SK-N-SH treated with all-trans-retinoic acid at 6 μM for 48 hours (cell line): ENCODE data around the gene MED16.

Experiments used
- ARNTL ChIP-seq: fragments of 450-650 bp; formaldehyde crosslinking; IDR thresholded peaks from 2 replicates; pipeline ENCODE4 v1.5.0; 2020; ENCODE audit warnings: low read depth, mild to moderate bottlenecking, moderate library complexity, borderline replicate concordance
- BACH2 ChIP-seq: fragments of 250-450 bp; sonication (Bioruptor Pico); IDR thresholded peaks from 2 replicates; pipeline ENCODE4 v1.9.0; 2021; ENCODE audit warnings: mild to moderate bottlenecking, borderline replicate concordance
- CSDC2 ChIP-seq: fragments of 250-450 bp; sonication (Bioruptor Pico); IDR thresholded peaks from 2 replicates; pipeline ENCODE4 v1.5.0; 2020; ENCODE audit warnings: mild to moderate bottlenecking, moderate library complexity
- ESRRG ChIP-seq: fragments of 250-450 bp; sonication (Bioruptor Pico); IDR thresholded peaks from 2 replicates; pipeline ENCODE4 v1.6.1; 2021; ENCODE audit warnings: mild to moderate bottlenecking
- ISL1 ChIP-seq: fragments of 250-450 bp; sonication (Bioruptor Pico); IDR thresholded peaks from 2 replicates; pipeline ENCODE4 v2.1.2; 2022; ENCODE audit warnings: mild to moderate bottlenecking, moderate library complexity
- RARB ChIP-seq: fragments of 250-450 bp; sonication (Bioruptor Pico); IDR thresholded peaks from 2 replicates; pipeline ENCODE4 v1.8.0; 2021; ENCODE audit warnings: mild to moderate bottlenecking, moderate library complexity
- SNAI2 ChIP-seq: fragments of 250-450 bp; sonication (Bioruptor Pico); IDR thresholded peaks from 2 replicates; pipeline ENCODE4 v1.5.0; 2020; ENCODE audit warnings: mild to moderate bottlenecking, moderate library complexity
- TOX ChIP-seq: fragments of 250-450 bp; sonication (Bioruptor Pico); IDR thresholded peaks from 2 replicates; pipeline ENCODE4 v1.8.0; 2021; ENCODE audit warnings: mild to moderate bottlenecking, moderate library complexity, borderline replicate concordance
- ZNF565 ChIP-seq: fragments of 450-650 bp; formaldehyde crosslinking; conservative IDR thresholded peaks from 2 replicates; pipeline ENCODE4 v1.5.0; 2020; ENCODE audit warnings: low read depth, mild to moderate bottlenecking, moderate library complexity
- ZNF8 ChIP-seq: fragments of 450-650 bp; formaldehyde crosslinking; IDR thresholded peaks from 2 replicates; pipeline ENCODE4 v1.5.0; 2020; ENCODE audit warnings: mild to moderate bottlenecking, moderate library complexity
- TF ChIP-seq, protein P1 (sequence below): fragments of 250-450 bp; sonication (Bioruptor Pico); IDR thresholded peaks from 2 replicates; pipeline ENCODE4 v1.8.0; 2021; ENCODE audit warnings: low read depth, mild to moderate bottlenecking, moderate library complexity, borderline replicate concordance
- TF ChIP-seq, protein P2 (sequence below): fragments of 250-450 bp; sonication (Bioruptor Pico); IDR thresholded peaks from 2 replicates; pipeline ENCODE4 v1.8.0; 2020; ENCODE audit warnings: mild to moderate bottlenecking, moderate library complexity, borderline replicate concordance

DNA sequence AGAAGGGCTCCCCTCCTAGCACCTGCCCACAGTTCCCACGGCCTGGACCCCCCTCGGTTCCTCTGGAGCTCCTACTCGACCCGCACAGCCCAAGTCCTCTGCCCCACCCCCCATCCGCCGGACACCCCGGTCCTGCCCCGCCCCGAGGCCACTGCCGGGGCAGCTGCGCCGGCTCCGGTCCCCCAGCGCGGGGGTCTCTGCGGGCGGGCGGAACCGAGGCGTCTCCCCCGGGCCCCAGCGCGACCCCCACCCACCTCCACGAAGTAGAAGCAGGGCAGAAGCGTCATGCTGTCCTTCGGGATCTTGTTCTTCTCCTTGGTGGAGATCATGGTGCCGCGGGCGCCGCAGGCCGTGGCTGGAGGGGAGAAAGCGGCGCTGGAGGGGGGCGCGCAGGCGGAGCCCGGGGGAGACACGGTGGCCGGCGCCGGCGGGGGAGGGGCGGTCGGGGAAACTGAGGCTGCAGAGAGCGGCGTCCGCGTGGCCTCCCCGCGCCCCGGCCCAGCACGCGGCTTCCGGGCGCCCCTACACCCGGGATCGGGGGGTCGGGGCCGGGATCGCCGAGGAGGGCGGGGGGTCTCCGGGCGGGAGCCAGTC lies 71.7 kb downstream of the MED16 start:
- no peak for TF ChIP-seq TOX
- TF ChIP-seq, protein P1, sequence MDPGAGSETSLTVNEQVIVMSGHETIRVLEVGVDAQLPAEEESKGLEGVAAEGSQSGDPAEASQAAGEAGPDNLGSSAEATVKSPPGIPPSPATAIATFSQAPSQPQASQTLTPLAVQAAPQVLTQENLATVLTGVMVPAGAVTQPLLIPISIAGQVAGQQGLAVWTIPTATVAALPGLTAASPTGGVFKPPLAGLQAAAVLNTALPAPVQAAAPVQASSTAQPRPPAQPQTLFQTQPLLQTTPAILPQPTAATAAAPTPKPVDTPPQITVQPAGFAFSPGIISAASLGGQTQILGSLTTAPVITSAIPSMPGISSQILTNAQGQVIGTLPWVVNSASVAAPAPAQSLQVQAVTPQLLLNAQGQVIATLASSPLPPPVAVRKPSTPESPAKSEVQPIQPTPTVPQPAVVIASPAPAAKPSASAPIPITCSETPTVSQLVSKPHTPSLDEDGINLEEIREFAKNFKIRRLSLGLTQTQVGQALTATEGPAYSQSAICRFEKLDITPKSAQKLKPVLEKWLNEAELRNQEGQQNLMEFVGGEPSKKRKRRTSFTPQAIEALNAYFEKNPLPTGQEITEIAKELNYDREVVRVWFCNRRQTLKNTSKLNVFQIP (CRISPR knock-in tag): no peak
- no peak for TF ChIP-seq RARB (CRISPR knock-in tag)
- TF ChIP-seq BACH2 (CRISPR knock-in tag): no peak
- no peak for TF ChIP-seq ARNTL
- TF ChIP-seq ESRRG (CRISPR knock-in tag): no peak
- no peak for TF ChIP-seq ZNF565 (CRISPR knock-in tag)
- TF ChIP-seq SNAI2: no peak
- no peak for TF ChIP-seq ZNF8 (CRISPR knock-in tag)
- TF ChIP-seq CSDC2: no peak
- TF ChIP-seq ISL1 (CRISPR knock-in tag): no peak
- TF ChIP-seq, protein P2, sequence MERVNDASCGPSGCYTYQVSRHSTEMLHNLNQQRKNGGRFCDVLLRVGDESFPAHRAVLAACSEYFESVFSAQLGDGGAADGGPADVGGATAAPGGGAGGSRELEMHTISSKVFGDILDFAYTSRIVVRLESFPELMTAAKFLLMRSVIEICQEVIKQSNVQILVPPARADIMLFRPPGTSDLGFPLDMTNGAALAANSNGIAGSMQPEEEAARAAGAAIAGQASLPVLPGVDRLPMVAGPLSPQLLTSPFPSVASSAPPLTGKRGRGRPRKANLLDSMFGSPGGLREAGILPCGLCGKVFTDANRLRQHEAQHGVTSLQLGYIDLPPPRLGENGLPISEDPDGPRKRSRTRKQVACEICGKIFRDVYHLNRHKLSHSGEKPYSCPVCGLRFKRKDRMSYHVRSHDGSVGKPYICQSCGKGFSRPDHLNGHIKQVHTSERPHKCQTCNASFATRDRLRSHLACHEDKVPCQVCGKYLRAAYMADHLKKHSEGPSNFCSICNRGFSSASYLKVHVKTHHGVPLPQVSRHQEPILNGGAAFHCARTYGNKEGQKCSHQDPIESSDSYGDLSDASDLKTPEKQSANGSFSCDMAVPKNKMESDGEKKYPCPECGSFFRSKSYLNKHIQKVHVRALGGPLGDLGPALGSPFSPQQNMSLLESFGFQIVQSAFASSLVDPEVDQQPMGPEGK (CRISPR knock-in tag): no peak
